SK-N-SH (cell line): ENCODE data around the gene RBMS3. TPM values are rescaled to one million over a fixed set of nuclear protein-coding genes. Genes with fewer than 3 reads are reported as not detected.

Experiments used
- CTCF ChIA-PET: fragments of 300-600, 350-600 bp; formaldehyde crosslinking; extraction: SDS; loops from one replicate; lab custom pipeline; 2021; lab: Yijun Ruan, JAX
- POLR2A ChIA-PET: fragments of 350-600 bp; sonication (Branson Sonifier 250); formaldehyde crosslinking; extraction: SDS; loops from one replicate; lab custom pipeline; 2020; ENCODE audit warnings: antibody characterized with exemption, inconsistent platforms; lab: Yijun Ruan, JAX
- DNase-seq: peaks from one replicate; pipeline ENCODE4 v3.0.0; 2012
- H2AFZ ChIP-seq: fragments of 200-600 bp; sonication (generic); 2 replicates; pipeline ENCODE4 v1.8.1; 2016; ENCODE audit warnings: antibody characterized with exemption, mild to moderate bottlenecking, low read depth
- H3F3A ChIP-seq: fragments of 200-600 bp; sonication (generic); replicated peaks from 2 replicates; pipeline ENCODE3; 2016; ENCODE audit warnings: antibody characterized with exemption, mild to moderate bottlenecking; ENCODE audit not compliant: insufficient read depth
- H3K27ac ChIP-seq, 2 experiments: fragments of 200-500 bp in 1 of 2; fragments of 200-600 bp in 1 of 2; sonication (Bioruptor generic) in 1 of 2; sonication (generic), shearing (Covaris generic) in 1 of 2; 2 replicates each; pipeline versions ENCODE4 v1.5.1 to v1.6.1; 2014 to 2016; ENCODE audit warnings: low read depth in 2 of 2, inconsistent platforms in 1 of 2, low read length in 1 of 2, mild to moderate bottlenecking in 1 of 2, mixed read lengths in 1 of 2
- H3K27me3 ChIP-seq: fragments of 200-600 bp; sonication (generic), shearing (Covaris generic); 2 replicates; pipeline ENCODE4 v1.6.1; 2016; ENCODE audit warnings: mixed run types; ENCODE audit not compliant: insufficient read depth
- H3K36me3 ChIP-seq, 2 experiments: fragments of 200-500 bp in 1 of 2; fragments of 200-600 bp in 1 of 2; sonication (Bioruptor generic) in 1 of 2; sonication (generic) in 1 of 2; replicated peaks in 1 of 2; 2 replicates each; pipeline versions ENCODE3 to v1.5.1; 2014 to 2016; ENCODE audit warnings: low read length in 1 of 2, mild to moderate bottlenecking in 1 of 2; ENCODE audit not compliant: insufficient read depth in 2 of 2, control insufficient read depth in 1 of 2
- H3K4me1 ChIP-seq, 2 experiments: fragments of 200-500 bp in 1 of 2; fragments of 200-600 bp in 1 of 2; sonication (Bioruptor generic) in 1 of 2; sonication (generic), shearing (Covaris generic) in 1 of 2; 2 replicates each; pipeline versions ENCODE4 v1.5.1 to v1.6.1; 2014 to 2016; ENCODE audit warnings: low read depth in 1 of 2, low read length in 1 of 2, mixed run types in 1 of 2; ENCODE audit not compliant: insufficient read depth in 2 of 2, control insufficient read depth in 1 of 2
- H3K4me2 ChIP-seq: fragments of 200-600 bp; sonication (generic), shearing (Covaris generic); 2 replicates; pipeline ENCODE4 v1.6.1; 2017; ENCODE audit warnings: mixed run types
- H3K4me3 ChIP-seq, 2 experiments: fragments of 200-500 bp in 1 of 2; fragments of 200-600 bp in 1 of 2; sonication (Bioruptor generic) in 1 of 2; sonication (generic), shearing (Covaris generic) in 1 of 2; 2 replicates each; pipeline versions ENCODE4 v1.5.1 to v1.8.1; 2014 to 2016; ENCODE audit warnings: low read depth in 2 of 2, inconsistent platforms in 1 of 2, low read length in 1 of 2, mild to moderate bottlenecking in 1 of 2, mixed read lengths in 1 of 2, moderate library complexity in 1 of 2
- H3K79me2 ChIP-seq: fragments of 200-600 bp; sonication (generic); 2 replicates; pipeline ENCODE4 v1.8.1; 2017; ENCODE audit warnings: mild to moderate bottlenecking; ENCODE audit not compliant: insufficient read depth
- H3K9ac ChIP-seq: fragments of 200-600 bp; sonication (generic); 2 replicates; pipeline ENCODE4 v1.6.1; 2017; ENCODE audit warnings: mixed run types
- H3K9me2 ChIP-seq: fragments of 200-600 bp; sonication (generic); 2 replicates; pipeline ENCODE4 v1.6.1; 2017; ENCODE audit warnings: mixed run types
- H3K9me3 ChIP-seq: fragments of 200-600 bp; sonication (generic); 2 replicates; pipeline ENCODE4 v1.6.1; 2017; ENCODE audit warnings: mixed run types, mild to moderate bottlenecking, moderate library complexity
- H4K20me1 ChIP-seq: fragments of 200-600 bp; sonication (generic); 2 replicates; pipeline ENCODE4 v1.6.1; 2017; ENCODE audit warnings: mild to moderate bottlenecking, mixed run types; ENCODE audit not compliant: insufficient read depth
- CHD2 ChIP-seq: fragments of 150-350 bp; IDR thresholded peaks from 2 replicates; pipeline ENCODE4 v1.6.1; 2018; ENCODE audit warnings: low read length; ENCODE audit not compliant: partially characterized antibody
- EP300 ChIP-seq, 2 experiments: IDR thresholded peaks; 2 replicates each; pipeline versions ENCODE4 v1.4.0 to v1.6.1; 2012; ENCODE audit warnings: borderline replicate concordance in 1 of 2, low read depth in 1 of 2, low read length in 1 of 2
- FOSL2 ChIP-seq: IDR thresholded peaks from 2 replicates; pipeline ENCODE4 v1.4.0; 2012; ENCODE audit warnings: low read depth, mild to moderate bottlenecking, moderate library complexity, borderline replicate concordance
- FOXJ3 ChIP-seq: sonication (generic); formaldehyde crosslinking; IDR thresholded peaks from 2 replicates; pipeline ENCODE4 v1.5.1; 2020; ENCODE audit warnings: mild to moderate bottlenecking, missing genetic modification reagents
- FOXM1 ChIP-seq: IDR thresholded peaks from 2 replicates; pipeline ENCODE4 v1.4.0; 2012; ENCODE audit warnings: low read depth, mild to moderate bottlenecking
- GABPA ChIP-seq: IDR thresholded peaks from 2 replicates; pipeline ENCODE4 v1.4.0; 2012; ENCODE audit warnings: low read depth, mild to moderate bottlenecking
- GATA2 ChIP-seq: sonication (generic); formaldehyde crosslinking; IDR thresholded peaks from 2 replicates; pipeline ENCODE4 v1.5.0; 2020; ENCODE audit warnings: mild to moderate bottlenecking, missing genetic modification reagents
- JUND ChIP-seq: IDR thresholded peaks from 2 replicates; pipeline ENCODE4 v1.4.0; 2012
- MEF2A ChIP-seq: IDR thresholded peaks from 2 replicates; pipeline ENCODE4 v1.4.0; 2012; ENCODE audit warnings: low read depth, borderline replicate concordance
- MXI1 ChIP-seq: IDR thresholded peaks from 2 replicates; pipeline ENCODE4 v1.6.1; 2012; ENCODE audit warnings: mild to moderate bottlenecking, low read depth, low read length, improper control_type of control experiment
- NFIC ChIP-seq: IDR thresholded peaks from 2 replicates; pipeline ENCODE4 v1.4.0; 2012; ENCODE audit warnings: borderline replicate concordance
- NRF1 ChIP-seq: IDR thresholded peaks from 2 replicates; pipeline ENCODE4 v1.6.1; 2012; ENCODE audit warnings: low read depth, mild to moderate bottlenecking, low read length
- RAD21 ChIP-seq: IDR thresholded peaks from 2 replicates; pipeline ENCODE4 v1.6.1; 2012; ENCODE audit warnings: mild to moderate bottlenecking, low read length
- REST ChIP-seq: IDR thresholded peaks from 2 replicates; pipeline ENCODE4 v1.6.1; 2012; ENCODE audit warnings: mild to moderate bottlenecking, low read depth, low read length, moderate library complexity
- RFX5 ChIP-seq: IDR thresholded peaks from 2 replicates; pipeline ENCODE4 v1.6.1; 2012; ENCODE audit warnings: mild to moderate bottlenecking, improper control_type of control experiment, low read length
- TAF1 ChIP-seq: IDR thresholded peaks from 2 replicates; pipeline ENCODE4 v1.6.1; 2012; ENCODE audit warnings: low read depth, mild to moderate bottlenecking, low read length, moderate library complexity, borderline replicate concordance
- TCF12 ChIP-seq: IDR thresholded peaks from 2 replicates; pipeline ENCODE4 v1.4.0; 2012
- TEAD4 ChIP-seq: IDR thresholded peaks from 2 replicates; pipeline ENCODE4 v1.4.0; 2012; ENCODE audit warnings: mild to moderate bottlenecking, borderline replicate concordance; ENCODE audit not compliant: insufficient read depth
- YY1 ChIP-seq: IDR thresholded peaks from 2 replicates; pipeline ENCODE4 v1.4.0; 2012; ENCODE audit warnings: low read depth, mild to moderate bottlenecking
- WGBS: methylation state at CpG from one replicate; pipeline ENCODE4 v1.1.6; 2017; ENCODE audit warnings: low lambda C conversion rate; 5-methylcytosine and 5-hydroxymethylcytosine counted together
- polyA plus RNA-seq, 3 experiments: library from polyadenylated mRNA; depleted of rRNA; stranded (reverse); fragments of >200 nt; gene quantifications; 2 replicates each; pipeline ENCODE4 v1.2.3, GENCODE V29; 2012

Gene RBMS3
- polyA plus RNA-seq, 1 of the 3 experiments (the other 2 are of a cell fraction): 8.2 TPM

GRCh38 chr3:29263476-29263875 lies 17.4 kb upstream of the RBMS3 start:
- H3K36me3 ChIP-seq: no peaks in the 10 kb centered on the region
- H4K20me1 ChIP-seq: no peaks in the 10 kb centered on the region
- H3F3A ChIP-seq: no peaks in the 10 kb centered on the region
- no peaks in the 10 kb centered on the region for H3K27me3 ChIP-seq
- CTCF ChIA-PET: interaction anchor here (0.7 kb wide), 1 partner anchor 940 kb away, joined by 3 read pairs; no protein-coding TSS in a partner anchor
- H3K9ac ChIP-seq: no peak overlapping the region
- H2AFZ ChIP-seq: no peak overlapping the region
- H3K79me2 ChIP-seq: no peaks in the 10 kb centered on the region
- H3K4me1 ChIP-seq: peaks cover 0 to 3% of the 10 kb centered on the region in 2 experiments; a peak in 1 of 4 replicates
- POLR2A ChIA-PET: no interaction called here
- no peak overlapping the region for H3K4me3 ChIP-seq
- no peak overlapping the region for H3K27ac ChIP-seq
- no peak overlapping the region for H3K4me2 ChIP-seq
- 90% methylated on average over 4 of the region's 4 CpGs for WGBS
- TF ChIP-seq TEAD4: no peak
- no peak for TF ChIP-seq NFIC
- TF ChIP-seq FOSL2: no peak
- TF ChIP-seq RFX5: no peak
- TF ChIP-seq NRF1: no peak
- no peak for TF ChIP-seq JUND
- no peak for TF ChIP-seq MEF2A
- no peak for TF ChIP-seq TCF12
- no peak for TF ChIP-seq GATA2 (CRISPR knock-in tag)
- TF ChIP-seq CHD2: no peak
- TF ChIP-seq FOXM1: no peak
- no peak for TF ChIP-seq EP300 (IDR thresholded peaks at IDR 0.05; ENCODE audit: borderline replicate concordance in 1 of 2, low read depth in 1 of 2, low read length in 1 of 2)
- TF ChIP-seq TAF1: no peak
- no peaks in the 10 kb centered on the region for H3K9me2 ChIP-seq
- no peak for DNase-seq
- no peaks in the 10 kb centered on the region for H3K9me3 ChIP-seq

- H3K4me3 ChIP-seq: no peak overlapping the region
- no peak for TF ChIP-seq JUND
- no peak for TF ChIP-seq MXI1
- no peak for TF ChIP-seq FOSL2
- no peak for TF ChIP-seq REST
- no peak for TF ChIP-seq RAD21
- TF ChIP-seq FOXJ3 (CRISPR knock-in tag): no peak
- no peak for TF ChIP-seq YY1
- no peak for TF ChIP-seq NRF1
- no peak for TF ChIP-seq GABPA
- DNase-seq: no peak
- 94% methylated on average over 4 of the region's 4 CpGs for WGBS
- H3K9me2 ChIP-seq: no peaks in the 10 kb centered on the region
- no peak overlapping the region for H3K9ac ChIP-seq
- no peak overlapping the region for H3K4me2 ChIP-seq
- H2AFZ ChIP-seq: 0 out of 2 replicates have a peak overlapping the region, but pooled peaks have one; percentile 18
- ChIA-PET CTCF (no interaction called here), POLR2A (no interaction called here)
- no peak overlapping the region; a peak in 1 of 4 replicates for H3K27ac ChIP-seq
- H3K4me1 ChIP-seq: peaks cover 0 to 6% of the 10 kb centered on the region in 2 experiments; a peak in 1 of 4 replicates
- no peaks in the 10 kb centered on the region for H3K9me3 ChIP-seq
- H3K79me2 ChIP-seq: no peaks in the 10 kb centered on the region
- H3K36me3 ChIP-seq: no peaks in the 10 kb centered on the region
- no peaks in the 10 kb centered on the region for H3F3A ChIP-seq
- H4K20me1 ChIP-seq: no peaks in the 10 kb centered on the region
- no peaks in the 10 kb centered on the region for H3K27me3 ChIP-seq
Observed at GRCh38 chr3:29265509-29266072, 15.3 kb upstream of the RBMS3 start.
